Activated gamma-delta T cell treated with anti-CD3 and anti-CD28 coated beads, Interleukin-2, amount 50 U/mL, for 16 hours (primary cell): Measurements from ENCODE around the gene ZC3H12C.
"Not testable (repeated sequence)": the region's sequence is repeated elsewhere in the genome, so short reads cannot be mapped to it uniquely, and the experiment has no call there.

Source experiments
- DNase-seq: peaks from one replicate; pipeline ENCODE4 v3.0.0-alpha.2; 2020; ENCODE audit warnings: low read depth

Gene ZC3H12C

GRCh38 chr11:110185121-110185591 lies 92.0 kb downstream of the ZC3H12C start:
- DNase-seq: no peak

- no peak for DNase-seq
These were observed 92.4 kb downstream of the ZC3H12C start for GRCh38 chr11:110185599-110185998.

- DNase-seq: no peak
These were observed 93.3 kb downstream of the ZC3H12C start for GRCh38 chr11:110186456-110186855.

- DNase-seq: no peak
These were observed 93.7 kb downstream of the ZC3H12C start for GRCh38 chr11:110186867-110187266.

- no peak for DNase-seq
These were observed 94.5 kb downstream of the ZC3H12C start for GRCh38 chr11:110187731-110188130.

- DNase-seq: no peak
These were observed 97.7 kb downstream of the ZC3H12C start for GRCh38 chr11:110190885-110191284.

- DNase-seq: not testable (repeated sequence)
These were observed 99.6 kb downstream of the ZC3H12C start for GRCh38 chr11:110192604-110193282.

- DNase-seq: not testable (repeated sequence)
These were observed 101.1 kb downstream of the ZC3H12C start for GRCh38 chr11:110194211-110194766.

- DNase-seq: no peak
These were observed 103.1 kb downstream of the ZC3H12C start for GRCh38 chr11:110196241-110196754.

GRCh38 chr11:110196884-110197420 lies 103.8 kb downstream of the ZC3H12C start:
- no peak for DNase-seq

- DNase-seq: no peak
These were observed 105.0 kb downstream of the ZC3H12C start for GRCh38 chr11:110198031-110198729.

- DNase-seq: no peak
These were observed 106.2 kb downstream of the ZC3H12C start for GRCh38 chr11:110199184-110199981.

GRCh38 chr11:110200241-110200640 lies 107.0 kb downstream of the ZC3H12C start:
- DNase-seq: no peak

- no peak for DNase-seq
These were observed 107.6 kb downstream of the ZC3H12C start for GRCh38 chr11:110200836-110201235.

- DNase-seq: no peak
These were observed 113.9 kb downstream of the ZC3H12C start for GRCh38 chr11:110207123-110207522.

- not testable (repeated sequence) for DNase-seq
These were observed 115.6 kb downstream of the ZC3H12C start for GRCh38 chr11:110208678-110209312.

GRCh38 chr11:110209313-110209694 lies 116.1 kb downstream of the ZC3H12C start:
- not testable (repeated sequence) for DNase-seq

- no peak for DNase-seq
These were observed 124.2 kb downstream of the ZC3H12C start for GRCh38 chr11:110217223-110217877.

- DNase-seq: no peak
These were observed 124.7 kb downstream of the ZC3H12C start for GRCh38 chr11:110217936-110218335.

- DNase-seq: no peak
These were observed 126.0 kb downstream of the ZC3H12C start for GRCh38 chr11:110219006-110219785.
